Stomach smooth muscle (tissue), 2 donors: ENCODE results near the gene DENND4C.

Experiments used
- H3K27ac ChIP-seq: one replicate; pipeline ENCODE4 v1.7.0; 2013; ENCODE audit warnings: mild to moderate bottlenecking, low read length, inconsistent platforms
- H3K27me3 ChIP-seq, 2 donors: one replicate each; pipeline ENCODE4 v1.7.0; 2013; ENCODE audit warnings: low read length in 2 of 2; ENCODE audit not compliant: insufficient read depth in 2 of 2, control insufficient read depth in 1 of 2
- H3K36me3 ChIP-seq, 2 donors: one replicate each; pipeline ENCODE4 v1.7.0; 2013; ENCODE audit warnings: low read length in 2 of 2; ENCODE audit not compliant: control insufficient read depth in 2 of 2, insufficient read depth in 2 of 2
- H3K4me1 ChIP-seq: one replicate; pipeline ENCODE4 v1.7.0; 2013; ENCODE audit warnings: low read length; ENCODE audit not compliant: control insufficient read depth, insufficient read depth
- H3K4me3 ChIP-seq, 2 donors: one replicate each; pipeline ENCODE4 v1.7.0; 2013; ENCODE audit warnings: low read length in 2 of 2
- H3K9ac ChIP-seq, 2 donors: one replicate each; pipeline ENCODE4 v1.7.0; 2013; ENCODE audit warnings: low read length in 2 of 2, mild to moderate bottlenecking in 1 of 2
- H3K9me3 ChIP-seq, 2 donors: one replicate each; pipeline ENCODE4 v1.7.0; 2013; ENCODE audit warnings: low read length in 2 of 2; ENCODE audit not compliant: control insufficient read depth in 2 of 2
- donor health status: healthy.
- donor health status: Pancreatic carcinoma.

Gene DENND4C

DNA sequence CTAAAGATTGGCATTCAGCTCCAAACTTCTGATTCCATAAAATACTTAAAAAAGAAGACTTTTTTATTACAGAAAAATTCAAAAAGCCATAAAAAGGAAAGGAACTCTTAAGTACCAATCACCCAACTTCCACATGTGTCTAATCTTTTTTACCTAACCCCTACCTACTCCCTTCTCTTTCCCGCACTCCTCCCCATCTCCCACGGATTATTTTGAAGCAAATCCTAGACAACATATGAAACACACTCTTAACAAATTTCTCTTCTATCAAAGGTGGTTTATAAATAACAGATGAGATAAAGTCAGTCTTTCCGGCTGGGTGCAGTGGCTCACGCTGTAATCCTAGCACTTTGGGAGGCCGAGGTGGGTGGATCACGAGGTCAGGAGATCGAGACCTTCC is 5.9 kb upstream of the DENND4C start:
- Histone ChIP-seq H3K4me3 (no peak overlapping the region), H3K9me3 (no peaks in the 10 kb centered on the region), H3K36me3 (no peaks in the 10 kb centered on the region), H3K27ac (no peak overlapping the region), H3K4me1 (no peaks in the 10 kb centered on the region), H3K27me3 (no peaks in the 10 kb centered on the region), H3K9ac (no peak overlapping the region)

DNA sequence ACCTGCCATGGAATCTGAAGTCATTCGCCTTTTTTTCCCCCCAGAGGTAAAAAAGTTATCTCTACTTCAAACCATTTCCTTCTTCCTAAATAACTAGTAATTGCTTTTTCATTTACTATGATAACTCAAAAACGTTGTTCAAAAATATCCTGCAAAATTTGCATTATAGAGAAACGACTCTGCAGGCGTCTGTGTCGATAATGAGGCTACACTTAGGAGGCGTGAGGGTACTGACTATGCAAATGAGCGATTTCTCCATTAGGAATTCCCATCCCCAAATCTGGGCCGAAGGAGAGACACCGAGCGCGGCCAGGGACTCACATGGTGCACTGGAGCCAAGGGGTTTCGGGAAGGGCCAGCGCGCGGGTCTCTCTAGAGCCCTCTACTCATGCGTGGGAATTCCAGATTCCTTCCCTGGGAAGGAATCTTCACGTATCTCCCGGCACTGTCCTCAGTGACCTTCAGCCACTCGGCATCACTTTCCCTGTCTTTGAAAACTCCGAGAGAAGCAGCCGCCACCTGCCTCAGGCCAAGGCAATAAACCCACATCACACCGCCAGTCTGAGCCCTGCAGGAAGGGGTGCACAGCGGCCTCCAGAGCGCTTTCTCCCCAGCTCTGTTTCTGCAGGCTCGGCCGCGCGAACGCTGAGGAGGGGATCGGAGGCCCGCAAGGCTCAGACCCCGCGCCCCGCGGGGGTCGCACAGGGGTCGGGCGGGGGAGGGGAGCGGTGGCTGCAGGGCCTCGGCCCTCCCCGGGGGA is 718 bp upstream of the DENND4C start:
- peak overlapping the region; percentile 90 to 92 for H3K4me3 ChIP-seq
- peak overlapping the region; percentile 89 for H3K27ac ChIP-seq
- peaks cover 7% of the 10 kb centered on the region for H3K4me1 ChIP-seq
- H3K36me3 ChIP-seq = no peaks in the 10 kb centered on the region
- peak overlapping the region; percentile 68 to 79 for H3K9ac ChIP-seq
- H3K27me3 ChIP-seq = no peaks in the 10 kb centered on the region
- H3K9me3 ChIP-seq = no peaks in the 10 kb centered on the region

DNA sequence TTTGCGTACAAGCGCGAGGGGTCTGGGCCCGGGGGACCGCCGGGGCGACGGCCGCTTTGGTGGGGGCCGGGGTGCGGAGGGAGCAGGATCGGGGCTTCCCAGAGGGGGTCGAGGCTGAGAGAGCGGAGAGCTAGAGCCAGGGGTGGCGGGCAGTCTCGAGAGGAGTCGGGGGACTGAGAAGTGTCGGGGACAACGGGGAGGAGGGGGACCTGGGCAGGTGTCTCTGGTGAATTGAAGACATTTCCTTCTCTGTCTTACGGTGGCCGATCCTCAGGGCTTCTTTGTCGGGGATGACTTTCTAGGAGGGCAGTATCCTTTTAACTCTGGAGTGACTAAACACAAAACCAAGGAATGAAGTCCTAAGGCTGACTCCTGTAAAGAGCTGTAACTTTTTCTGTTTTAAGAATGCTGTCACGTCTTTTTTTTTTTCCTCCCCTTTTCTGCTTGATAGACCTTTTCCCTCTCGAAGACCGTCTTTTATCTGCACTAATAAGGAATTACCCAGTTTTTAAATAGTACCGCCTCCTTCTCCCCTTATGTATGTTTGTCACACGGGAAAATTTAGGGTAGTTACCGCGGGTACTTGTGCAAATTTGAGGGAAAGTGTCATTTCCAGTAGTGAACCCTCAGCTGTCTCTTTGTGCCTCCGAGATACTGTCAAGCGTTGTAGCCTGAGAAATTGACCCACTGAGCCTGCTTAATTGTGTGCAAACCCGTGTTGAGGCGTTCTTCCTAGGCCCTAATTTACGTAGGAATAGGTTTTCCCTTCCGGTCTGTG is 822 bp downstream of the DENND4C start:
- Histone ChIP-seq H3K9ac (peak overlapping the region; percentile 87 to 96), H3K9me3 (no peaks in the 10 kb centered on the region), H3K4me1 (peaks cover 7% of the 10 kb centered on the region), H3K36me3 (no peaks in the 10 kb centered on the region), H3K4me3 (peak overlapping the region; percentile 90 to 92), H3K27me3 (no peaks in the 10 kb centered on the region), H3K27ac (peak overlapping the region; percentile 89)

DNA sequence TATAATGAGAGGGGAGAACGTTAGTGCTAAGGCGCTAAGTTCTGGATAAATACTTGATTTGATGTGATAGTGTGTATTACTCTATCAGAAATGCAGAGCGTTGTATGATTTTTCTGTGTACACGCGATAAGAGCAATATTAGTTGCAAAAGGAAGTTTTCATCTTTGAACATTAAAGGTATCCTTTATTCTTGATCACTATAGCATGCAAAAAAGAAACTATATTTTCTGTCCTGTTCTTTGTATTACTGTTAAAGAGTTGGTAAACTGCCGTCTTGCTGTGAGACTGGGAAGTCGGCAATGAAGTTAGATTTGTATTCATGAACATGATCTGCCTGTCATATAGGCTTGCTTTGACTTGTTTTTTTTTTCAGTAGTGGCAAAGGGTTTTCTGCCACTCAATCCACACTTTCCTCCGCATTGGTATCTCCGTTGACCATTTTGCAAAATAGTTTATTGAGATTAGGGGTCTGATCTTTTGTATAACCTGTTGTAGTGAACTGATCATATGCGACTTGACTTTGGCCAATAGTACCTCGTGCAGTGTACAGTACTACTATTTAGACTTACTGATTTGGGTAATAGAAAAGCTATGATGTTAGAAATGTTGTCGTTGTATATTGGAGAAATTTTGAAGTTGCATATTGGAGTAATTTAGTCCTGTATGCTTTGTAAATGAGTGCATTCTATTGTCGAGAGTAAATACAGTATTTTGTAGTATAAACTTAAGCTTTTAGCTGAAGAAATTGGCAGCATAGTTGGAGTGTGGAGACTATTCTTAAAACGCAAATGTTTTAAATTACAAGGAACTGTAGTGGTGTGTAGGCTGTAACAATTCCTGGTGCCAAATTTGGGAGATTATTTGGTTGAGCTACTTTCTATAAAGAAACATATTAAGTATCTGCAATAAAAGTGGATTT is 1.7 kb downstream of the DENND4C start:
- peaks cover 7% of the 10 kb centered on the region for H3K4me1 ChIP-seq
- no peaks in the 10 kb centered on the region for H3K27me3 ChIP-seq
- peak overlapping the region; percentile 89 for H3K27ac ChIP-seq

DNA sequence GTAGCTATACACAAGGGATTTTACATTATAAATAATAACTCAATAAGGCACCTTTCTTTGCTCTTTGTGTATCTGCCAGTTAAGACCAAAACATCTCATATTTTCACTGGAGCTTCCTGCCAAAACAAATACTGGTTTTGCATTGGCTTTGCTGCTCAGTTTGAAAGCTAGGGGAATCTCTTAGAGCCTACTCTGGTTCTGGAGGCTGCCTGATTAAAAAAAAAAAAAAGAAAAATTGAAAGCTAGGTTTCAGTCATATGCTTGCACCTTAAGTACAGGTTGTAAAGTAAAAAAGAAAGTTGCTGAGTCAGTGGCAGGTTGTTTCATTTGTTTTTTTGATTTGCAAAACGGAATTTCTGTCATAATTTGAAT is 2.3 kb downstream of the DENND4C start:
- Histone ChIP-seq H3K4me3 (peak overlapping the region in 1 of 2 donors; percentile 92), H3K9ac (peak overlapping the region; percentile 13 to 96), H3K36me3 (no peaks in the 10 kb centered on the region), H3K9me3 (no peaks in the 10 kb centered on the region), H3K27me3 (no peaks in the 10 kb centered on the region), H3K4me1 (peaks cover 7% of the 10 kb centered on the region), H3K27ac (no peak overlapping the region)

More for the DNA sequence above, 1.7 kb downstream of the DENND4C start:
- Histone ChIP-seq H3K9me3 (no peaks in the 10 kb centered on the region), H3K4me3 (peak overlapping the region; percentile 90 to 92), H3K36me3 (no peaks in the 10 kb centered on the region), H3K9ac (peak overlapping the region; percentile 87 to 96)

DNA sequence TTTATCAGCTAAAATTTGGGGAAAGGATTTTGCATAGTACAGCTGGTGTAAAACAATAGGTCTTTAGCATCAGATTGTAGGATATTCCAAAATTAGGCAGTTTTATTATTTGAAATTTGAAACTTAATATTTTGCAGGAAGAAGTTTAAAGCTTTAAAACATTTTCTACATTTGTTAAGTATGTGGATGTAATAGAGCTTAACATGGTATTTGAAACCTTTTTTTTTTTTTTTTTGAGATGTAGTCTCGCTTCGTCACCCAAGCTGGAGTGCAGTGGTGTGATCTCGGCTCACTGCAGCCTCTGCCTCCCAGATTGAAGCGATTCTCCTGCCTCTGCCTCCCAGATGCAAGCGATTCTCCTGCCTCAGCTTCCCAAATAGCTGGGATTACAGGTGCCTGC is 2.9 kb downstream of the DENND4C start:
- Histone ChIP-seq H3K9me3 (no peaks in the 10 kb centered on the region), H3K36me3 (no peaks in the 10 kb centered on the region), H3K9ac (no peak overlapping the region), H3K4me1 (peaks cover 7% of the 10 kb centered on the region), H3K27ac (no peak overlapping the region), H3K27me3 (no peaks in the 10 kb centered on the region), H3K4me3 (peak overlapping the region in 1 of 2 donors; percentile 92)

DNA sequence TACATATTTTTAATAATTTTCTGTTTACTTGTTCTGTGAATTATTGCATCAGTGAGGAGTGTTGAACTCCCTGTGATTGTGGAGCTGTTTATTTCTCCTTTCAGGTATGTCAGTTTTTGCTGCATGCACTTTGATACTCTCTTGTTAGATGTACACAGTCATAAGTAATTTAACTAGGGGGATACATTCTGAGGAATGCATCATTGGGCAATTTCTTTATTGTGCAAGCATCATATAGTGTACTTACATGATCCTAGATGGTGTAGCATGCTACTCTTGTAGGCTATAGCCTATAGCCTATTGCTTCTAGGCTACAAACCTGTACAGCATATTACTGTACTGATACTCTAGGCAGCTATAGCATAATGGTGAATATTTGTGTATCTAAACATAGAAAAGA is 9.5 kb downstream of the DENND4C start:
- no peaks in the 10 kb centered on the region for H3K27me3 ChIP-seq

DNA sequence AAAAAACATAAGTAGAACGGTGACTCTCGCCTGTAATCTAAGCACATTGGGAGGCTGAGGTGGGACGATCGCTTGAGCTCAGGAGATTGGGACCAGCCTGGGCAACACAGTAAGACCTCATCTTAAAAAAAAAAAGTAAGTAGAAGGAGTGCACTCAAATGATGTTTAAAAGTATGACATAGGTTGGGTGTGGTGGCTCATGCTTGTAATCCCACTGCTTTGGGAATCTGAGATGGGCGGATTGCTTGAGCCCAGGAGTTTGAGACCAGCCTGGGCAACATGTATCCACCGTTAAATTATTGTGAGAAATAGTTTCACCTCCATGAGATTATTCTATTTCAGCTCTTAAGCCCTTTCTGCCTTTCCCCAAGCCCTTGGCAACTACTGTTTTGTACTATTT is 11.2 kb downstream of the DENND4C start:
- Histone ChIP-seq H3K27ac (no peak overlapping the region), H3K36me3 (peaks cover 0 to 7% of the 10 kb centered on the region in 2 donors), H3K4me3 (no peak overlapping the region), H3K9me3 (no peaks in the 10 kb centered on the region), H3K4me1 (peaks cover 5% of the 10 kb centered on the region), H3K9ac (no peak overlapping the region), H3K27me3 (no peaks in the 10 kb centered on the region)

More for the DNA sequence above, 9.5 kb downstream of the DENND4C start:
- Histone ChIP-seq H3K4me3 (no peak overlapping the region), H3K27ac (no peak overlapping the region), H3K9me3 (no peaks in the 10 kb centered on the region), H3K4me1 (peaks cover 5% of the 10 kb centered on the region), H3K36me3 (peaks cover 0 to 7% of the 10 kb centered on the region in 2 donors), H3K9ac (no peak overlapping the region)

DNA sequence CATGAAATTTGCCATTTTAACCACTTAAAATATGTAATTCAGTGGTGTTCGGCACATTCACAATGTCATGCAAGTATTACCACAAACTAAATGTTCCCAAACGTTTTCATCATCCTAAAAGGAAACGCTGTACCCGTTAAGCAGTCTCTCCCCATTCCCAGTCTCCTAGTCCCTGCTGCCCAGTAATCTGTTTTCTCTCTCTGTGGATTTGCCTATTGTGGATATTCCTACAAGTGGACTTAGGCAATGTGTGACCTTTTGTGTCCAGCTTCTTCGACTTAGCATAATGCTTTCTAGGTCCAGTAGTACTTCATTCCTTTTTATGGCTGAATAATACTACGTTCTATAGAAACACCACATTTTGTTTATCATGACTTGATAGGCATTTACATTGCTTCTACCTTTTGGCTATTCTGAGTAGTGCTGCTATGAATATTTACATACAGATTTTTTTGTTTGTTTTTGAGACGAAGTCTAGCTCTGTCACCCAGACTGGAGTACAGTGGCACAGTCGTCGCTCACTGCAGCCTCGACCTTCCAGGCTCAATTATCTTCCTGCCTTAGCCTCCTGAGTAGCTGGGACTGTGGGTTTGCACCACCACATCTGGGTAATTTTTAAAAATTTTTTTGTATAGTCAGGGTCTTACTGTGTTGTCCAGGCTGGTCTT is 13.0 kb downstream of the DENND4C start:
- Histone ChIP-seq H3K4me3 (no peak overlapping the region), H3K4me1 (peaks cover 5% of the 10 kb centered on the region), H3K9ac (no peak overlapping the region), H3K27me3 (no peaks in the 10 kb centered on the region), H3K36me3 (peaks cover 0 to 7% of the 10 kb centered on the region in 2 donors), H3K9me3 (no peaks in the 10 kb centered on the region), H3K27ac (no peak overlapping the region)

DNA sequence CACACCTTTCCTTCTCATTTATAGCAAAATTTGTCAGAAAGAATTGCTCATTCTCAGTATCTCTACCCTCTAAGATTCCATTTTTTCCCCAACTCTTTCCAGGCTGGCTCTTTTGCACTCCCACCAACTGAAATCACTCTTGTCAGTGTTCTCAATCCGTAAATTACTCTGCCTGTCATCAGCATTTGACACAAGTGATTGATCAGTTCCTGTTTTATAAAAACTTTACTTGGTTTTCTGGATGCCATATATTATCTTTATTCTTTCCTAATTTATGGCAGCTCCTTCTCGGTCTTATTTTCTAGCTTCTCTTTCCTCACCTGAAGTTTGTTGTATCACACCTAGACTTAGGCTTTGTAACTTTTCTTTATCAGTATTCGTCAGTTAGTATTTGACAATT is 16.4 kb downstream of the DENND4C start:
- no peak overlapping the region for H3K9ac ChIP-seq
- no peak overlapping the region for H3K27ac ChIP-seq
- H3K36me3 ChIP-seq = no peaks in the 10 kb centered on the region
- no peaks in the 10 kb centered on the region for H3K27me3 ChIP-seq
- H3K9me3 ChIP-seq = no peaks in the 10 kb centered on the region
- H3K4me1 ChIP-seq = no peaks in the 10 kb centered on the region
- no peak overlapping the region for H3K4me3 ChIP-seq
